Panc1 (cell line): Measurements from ENCODE around the gene SMARCE1.

Source experiments
- POLR2AphosphoS5 ChIP-seq: IDR thresholded peaks from 2 replicates; pipeline ENCODE4 v1.6.1; 2012; ENCODE audit warnings: mild to moderate bottlenecking, low read depth, low read length, moderate library complexity
- SIN3A ChIP-seq: IDR thresholded peaks from 2 replicates; pipeline ENCODE4 v1.6.1; 2012; ENCODE audit warnings: low read depth, mild to moderate bottlenecking, low read length, moderate library complexity, borderline replicate concordance; ENCODE audit not compliant: insufficient read depth
- TCF7L2 ChIP-seq: IDR thresholded peaks from 2 replicates; pipeline ENCODE4 v1.6.1; 2011; ENCODE audit warnings: mild to moderate bottlenecking, low read depth, low read length, inconsistent platforms
- TF ChIP-seq, protein P1 (sequence below): fragments of 450-650 bp; IDR thresholded peaks from 2 replicates; pipeline ENCODE4 v1.5.1; 2017; ENCODE audit warnings: mild to moderate bottlenecking
- TF ChIP-seq, protein P2 (sequence below), 2 experiments: IDR thresholded peaks; 2 replicates each; pipeline ENCODE4 v1.6.1; 2011 to 2012; ENCODE audit warnings: low read depth in 2 of 2, control low read depth in 1 of 2, low read length in 1 of 2, mild to moderate bottlenecking in 1 of 2, moderate library complexity in 1 of 2; ENCODE audit not compliant: insufficient read depth in 1 of 2

DNA sequence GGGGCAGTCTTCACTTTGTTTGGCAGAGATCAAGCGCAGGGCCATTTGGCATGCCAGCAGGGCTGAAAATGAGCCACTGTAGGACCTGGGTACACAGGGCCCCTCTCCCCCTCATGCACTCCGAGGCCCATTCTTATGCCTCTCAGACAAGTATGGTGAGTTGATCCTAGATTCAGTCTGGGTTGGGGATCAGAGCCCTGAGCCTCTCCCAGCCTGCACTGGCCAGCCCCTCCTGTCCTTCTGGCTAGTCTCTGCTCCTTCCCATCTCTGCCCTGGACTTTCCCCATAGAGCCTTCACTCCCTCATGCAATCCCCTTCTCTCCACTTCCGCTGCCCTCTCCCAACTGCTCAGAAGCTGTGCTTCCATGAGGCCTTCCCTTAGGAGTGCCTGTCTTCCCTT is 31.0 kb downstream of the SMARCE1 start:
- TF ChIP-seq, protein P1, sequence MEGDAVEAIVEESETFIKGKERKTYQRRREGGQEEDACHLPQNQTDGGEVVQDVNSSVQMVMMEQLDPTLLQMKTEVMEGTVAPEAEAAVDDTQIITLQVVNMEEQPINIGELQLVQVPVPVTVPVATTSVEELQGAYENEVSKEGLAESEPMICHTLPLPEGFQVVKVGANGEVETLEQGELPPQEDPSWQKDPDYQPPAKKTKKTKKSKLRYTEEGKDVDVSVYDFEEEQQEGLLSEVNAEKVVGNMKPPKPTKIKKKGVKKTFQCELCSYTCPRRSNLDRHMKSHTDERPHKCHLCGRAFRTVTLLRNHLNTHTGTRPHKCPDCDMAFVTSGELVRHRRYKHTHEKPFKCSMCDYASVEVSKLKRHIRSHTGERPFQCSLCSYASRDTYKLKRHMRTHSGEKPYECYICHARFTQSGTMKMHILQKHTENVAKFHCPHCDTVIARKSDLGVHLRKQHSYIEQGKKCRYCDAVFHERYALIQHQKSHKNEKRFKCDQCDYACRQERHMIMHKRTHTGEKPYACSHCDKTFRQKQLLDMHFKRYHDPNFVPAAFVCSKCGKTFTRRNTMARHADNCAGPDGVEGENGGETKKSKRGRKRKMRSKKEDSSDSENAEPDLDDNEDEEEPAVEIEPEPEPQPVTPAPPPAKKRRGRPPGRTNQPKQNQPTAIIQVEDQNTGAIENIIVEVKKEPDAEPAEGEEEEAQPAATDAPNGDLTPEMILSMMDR, result no peak
- TF ChIP-seq SIN3A, result no peak
- TF ChIP-seq, protein P2, sequence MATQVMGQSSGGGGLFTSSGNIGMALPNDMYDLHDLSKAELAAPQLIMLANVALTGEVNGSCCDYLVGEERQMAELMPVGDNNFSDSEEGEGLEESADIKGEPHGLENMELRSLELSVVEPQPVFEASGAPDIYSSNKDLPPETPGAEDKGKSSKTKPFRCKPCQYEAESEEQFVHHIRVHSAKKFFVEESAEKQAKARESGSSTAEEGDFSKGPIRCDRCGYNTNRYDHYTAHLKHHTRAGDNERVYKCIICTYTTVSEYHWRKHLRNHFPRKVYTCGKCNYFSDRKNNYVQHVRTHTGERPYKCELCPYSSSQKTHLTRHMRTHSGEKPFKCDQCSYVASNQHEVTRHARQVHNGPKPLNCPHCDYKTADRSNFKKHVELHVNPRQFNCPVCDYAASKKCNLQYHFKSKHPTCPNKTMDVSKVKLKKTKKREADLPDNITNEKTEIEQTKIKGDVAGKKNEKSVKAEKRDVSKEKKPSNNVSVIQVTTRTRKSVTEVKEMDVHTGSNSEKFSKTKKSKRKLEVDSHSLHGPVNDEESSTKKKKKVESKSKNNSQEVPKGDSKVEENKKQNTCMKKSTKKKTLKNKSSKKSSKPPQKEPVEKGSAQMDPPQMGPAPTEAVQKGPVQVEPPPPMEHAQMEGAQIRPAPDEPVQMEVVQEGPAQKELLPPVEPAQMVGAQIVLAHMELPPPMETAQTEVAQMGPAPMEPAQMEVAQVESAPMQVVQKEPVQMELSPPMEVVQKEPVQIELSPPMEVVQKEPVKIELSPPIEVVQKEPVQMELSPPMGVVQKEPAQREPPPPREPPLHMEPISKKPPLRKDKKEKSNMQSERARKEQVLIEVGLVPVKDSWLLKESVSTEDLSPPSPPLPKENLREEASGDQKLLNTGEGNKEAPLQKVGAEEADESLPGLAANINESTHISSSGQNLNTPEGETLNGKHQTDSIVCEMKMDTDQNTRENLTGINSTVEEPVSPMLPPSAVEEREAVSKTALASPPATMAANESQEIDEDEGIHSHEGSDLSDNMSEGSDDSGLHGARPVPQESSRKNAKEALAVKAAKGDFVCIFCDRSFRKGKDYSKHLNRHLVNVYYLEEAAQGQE (IDR thresholded peaks at IDR 0.05; ENCODE audit: insufficient read depth in 1 of 2, low read depth in 2 of 2, low read length in 1 of 2), result no peak
- TF ChIP-seq TCF7L2, result no peak
- no peak for TF ChIP-seq POLR2AphosphoS5
